ENCODE measurements around the gene CPLX1. TPM values are rescaled to one million over a fixed set of nuclear protein-coding genes. Genes with fewer than 3 reads are reported as not detected.

CPLX1 gene
- total RNA-seq, 2 experiments from 2014 or later, result 3.7 to 5.0 TPM

Other genes starting within 250 kb of the CPLX1 start
- gene TMEM271, start 249.8 kb downstream of the CPLX1 start, total RNA-seq, result not detected
- 10 to 100 TPM; 16.6 to 23.2 TPM for gene PDE6B, start 200.6 kb downstream of the CPLX1 start, total RNA-seq
- 100 to 1,000 TPM; 184 to 191 TPM for gene ATP5ME, start 151.9 kb downstream of the CPLX1 start, total RNA-seq
- gene MYL5, start 151.6 kb downstream of the CPLX1 start, total RNA-seq, result 10 to 100 TPM; 20.0 to 21.5 TPM
- 1 to 10 TPM; 2.0 to 2.1 TPM for gene SLC49A3, start 137.0 kb downstream of the CPLX1 start, total RNA-seq
- 10 to 100 TPM; 45.4 to 51.6 TPM for gene PCGF3, start 120.3 kb downstream of the CPLX1 start, total RNA-seq
- 100 to 1,000 TPM; 169 to 182 TPM for gene GAK, start 106.2 kb upstream of the CPLX1 start, total RNA-seq
- 10 to 100 TPM; 38.2 to 39.8 TPM for gene TMEM175, start 106.3 kb upstream of the CPLX1 start, total RNA-seq
- gene DGKQ, start 147.4 kb upstream of the CPLX1 start, total RNA-seq, result 10 to 100 TPM; 31.3 to 32.4 TPM
- 10 to 100 TPM; 37.5 to 38.7 TPM for gene IDUA, start 160.9 kb upstream of the CPLX1 start, total RNA-seq
- under 1 TPM; 0.25 to 0.65 TPM for gene SLC26A1, start 167.3 kb upstream of the CPLX1 start, total RNA-seq
- gene FGFRL1, start 185.5 kb upstream of the CPLX1 start, total RNA-seq, result 10 to 100 TPM; 15.5 to 19.1 TPM

All from activated naive CD8-positive, alpha-beta T cell treated with anti-CD3 and anti-CD28 coated beads, Interleukin-2, amount 10 ng/mL, durations not matched to agents 7 days and 5 days (primary cell).